Panc1 (cell line): ENCODE data around the gene ELP5. TPM values are rescaled to one million over a fixed set of nuclear protein-coding genes. Genes with fewer than 3 reads are reported as not detected.

Experiments
- ATAC-seq: fragments of 200-7000 bp; cut with Tn5 transposase; 2 replicates; pipeline ENCODE4 v1.9.1; 2020; ENCODE audit warnings: mild to moderate bottlenecking, moderate library complexity
- BruUV-seq: library from RNA; stranded (reverse); fragments of 400-500 nt; replicated peaks from 2 replicates; lab custom pipeline; 2021; lab: Mats Ljungman, UMichigan
- CTCF ChIA-PET: fragments of 300-600 bp; sonication (Branson Sonifier 250); formaldehyde crosslinking; loops from one replicate; lab custom pipeline; 2022; ENCODE audit warnings: antibody characterized with exemption; lab: Charles Lee
- POLR2A ChIA-PET: fragments of 300-600 bp; sonication (Branson Sonifier 250); formaldehyde crosslinking; loops from one replicate; lab custom pipeline; 2022; ENCODE audit warnings: antibody characterized with exemption; lab: Charles Lee
- DNase-seq: peaks from one replicate; pipeline ENCODE4 v3.0.0-alpha.2; 2010; ENCODE audit warnings: low read depth, low spot score
- H3K27ac ChIP-seq: 2 replicates; pipeline ENCODE4 v1.5.1; 2011; ENCODE audit warnings: mild to moderate bottlenecking, low read length, inconsistent platforms
- H3K27me3 ChIP-seq: fragments of 200-500 bp; sonication (Bioruptor generic); 2 replicates; pipeline ENCODE4 v1.6.0; 2014; ENCODE audit warnings: low read length, inconsistent platforms; ENCODE audit not compliant: control insufficient read depth, insufficient read depth
- H3K36me3 ChIP-seq: fragments of 200-500 bp; sonication (Bioruptor generic); 2 replicates; pipeline ENCODE4 v1.5.1; 2014; ENCODE audit warnings: inconsistent platforms, mild to moderate bottlenecking, low read length, moderate library complexity; ENCODE audit not compliant: control insufficient read depth, insufficient read depth
- H3K4me1 ChIP-seq: 2 replicates; pipeline ENCODE4 v1.5.1; 2011; ENCODE audit warnings: inconsistent platforms, mild to moderate bottlenecking, low read length, moderate library complexity; ENCODE audit not compliant: control insufficient read depth, insufficient read depth
- H3K4me3 ChIP-seq, 2 experiments: 2 replicates each; pipeline ENCODE4 v1.5.1; 2011 to 2012; ENCODE audit warnings: low read depth in 2 of 2, low read length in 2 of 2, mild to moderate bottlenecking in 2 of 2, inconsistent platforms in 1 of 2, moderate library complexity in 1 of 2
- H3K9me3 ChIP-seq: fragments of 200-500 bp; sonication (Bioruptor generic); 2 replicates; pipeline ENCODE4 v1.5.1; 2014; ENCODE audit warnings: low read depth, mild to moderate bottlenecking, inconsistent platforms, low read length, moderate library complexity; ENCODE audit not compliant: control insufficient read depth, insufficient read depth
- CTCF ChIP-seq: fragments of 450-650 bp; IDR thresholded peaks from 2 replicates; pipeline ENCODE4 v1.5.1; 2017; ENCODE audit warnings: mild to moderate bottlenecking
- POLR2AphosphoS5 ChIP-seq: IDR thresholded peaks from 2 replicates; pipeline ENCODE4 v1.6.1; 2012; ENCODE audit warnings: mild to moderate bottlenecking, low read depth, low read length, moderate library complexity
- REST ChIP-seq, 2 experiments: IDR thresholded peaks; 2 replicates each; pipeline ENCODE4 v1.6.1; 2011 to 2012; ENCODE audit warnings: low read depth in 2 of 2, control low read depth in 1 of 2, low read length in 1 of 2, mild to moderate bottlenecking in 1 of 2, moderate library complexity in 1 of 2; ENCODE audit not compliant: insufficient read depth in 1 of 2
- SIN3A ChIP-seq: IDR thresholded peaks from 2 replicates; pipeline ENCODE4 v1.6.1; 2012; ENCODE audit warnings: low read depth, mild to moderate bottlenecking, low read length, moderate library complexity, borderline replicate concordance; ENCODE audit not compliant: insufficient read depth
- TCF7L2 ChIP-seq: IDR thresholded peaks from 2 replicates; pipeline ENCODE4 v1.6.1; 2011; ENCODE audit warnings: mild to moderate bottlenecking, low read depth, low read length, inconsistent platforms
- in situ Hi-C: cut with HindIII; loops from 2 replicates; pipeline ENCODE4 v1.10.0; 2016; ENCODE audit warnings: low sequenced_read_pairs, low pct_unique_long_range_greater_than_20kb
- intact Hi-C: fragments of 100-400 bp; cut with micrococcal nuclease; formaldehyde crosslinking; loops from one replicate; pipeline ENCODE4 v1.10.0; 2022; ENCODE audit not compliant: unreplicated experiment
- total RNA-seq: library from RNA; stranded (reverse); gene quantifications from one replicate; pipeline ENCODE4 v1.2.1, GENCODE V29; 2021; ENCODE audit not compliant: unreplicated experiment

Gene ELP5
- total RNA-seq, 1 experiment from 2014 or later, result 89.5 TPM

DNA sequence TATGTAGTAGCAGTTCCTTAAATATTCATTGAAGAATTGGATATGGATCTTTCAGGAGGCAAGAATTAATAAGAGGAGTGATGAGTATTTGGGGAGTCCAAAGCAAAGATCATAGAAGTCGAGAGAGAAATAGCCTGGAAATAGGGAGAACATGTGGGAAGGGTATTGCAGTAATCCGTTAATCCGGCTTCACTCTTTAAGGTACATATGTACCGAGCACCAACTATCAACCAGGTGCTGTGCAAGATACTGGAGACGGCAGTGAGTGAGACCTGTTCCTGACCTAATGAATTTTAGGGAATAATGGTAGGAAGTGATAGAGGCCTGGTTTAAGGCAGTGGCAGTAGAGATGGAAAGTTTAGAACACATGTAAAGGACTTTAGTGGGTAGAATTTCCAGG lies 1.1 kb downstream of the ELP5 start:
- H3K36me3 ChIP-seq, result peaks cover 6% of the 10 kb centered on the region
- CTCF ChIA-PET, result no interaction called here
- H3K4me3 ChIP-seq, result peak overlapping the region; percentile 72 to 80
- H3K27me3 ChIP-seq, result no peaks in the 10 kb centered on the region
- no peak for ATAC-seq
- DNase-seq, result no peak
- H3K27ac ChIP-seq, result peak overlapping the region; percentile 92
- TF ChIP-seq CTCF (no peak), POLR2AphosphoS5 (no peak), TCF7L2 (no peak), REST (IDR thresholded peaks at IDR 0.05; ENCODE audit: insufficient read depth in 1 of 2, low read depth in 2 of 2, low read length in 1 of 2) (no peak), SIN3A (no peak)
- H3K4me1 ChIP-seq, result peaks cover 16% of the 10 kb centered on the region
- in situ Hi-C loops, result no loop called here
- BruUV-seq, result TSS peak; percentile 90
- POLR2A ChIA-PET, result no interaction called here
- no peaks in the 10 kb centered on the region for H3K9me3 ChIP-seq
- intact Hi-C loops, result no loop called here

- Histone ChIP-seq H3K4me3 (no peak overlapping the region), H3K9me3 (no peaks in the 10 kb centered on the region), H3K4me1 (peaks cover 7% of the 10 kb centered on the region), H3K27ac (no peak overlapping the region), H3K27me3 (no peaks in the 10 kb centered on the region), H3K36me3 (peaks cover 6% of the 10 kb centered on the region)
- in situ Hi-C loops (no loop called here), intact Hi-C loops (no loop called here)
- CTCF ChIA-PET, result interaction anchor here (0.7 kb wide), 1 partner anchor 17 kb away, joined by 4 read pairs; no protein-coding TSS in a partner anchor
- ATAC-seq (no peak), DNase-seq (no peak)
- POLR2A ChIA-PET, result no interaction called here
- BruUV-seq, result no TSS peak
- TF ChIP-seq REST (IDR thresholded peaks at IDR 0.05; ENCODE audit: insufficient read depth in 1 of 2, low read depth in 2 of 2, low read length in 1 of 2) (no peak), POLR2AphosphoS5 (no peak), CTCF (no peak), SIN3A (no peak), TCF7L2 (no peak)
These were observed 2.5 kb downstream of the ELP5 start for GRCh38 chr17:7254511-7254910.
